Kidney (tissue), 14 donors: ENCODE results near the gene FNDC11. TPM values are rescaled to one million over a fixed set of nuclear protein-coding genes. Genes with fewer than 3 reads are reported as not detected.

Source experiments
- DNase-seq, 5 donors: peaks; one replicate each; pipeline ENCODE4 v3.0.0-alpha.2; 2013 to 2020
- FAIRE-seq: peaks from 2 replicates; lab custom pipeline; 2012; peaks lifted over from hg19 to GRCh38; lab: Jason Lieb, UNC
- H3K27ac ChIP-seq, 2 donors: one replicate each; pipeline ENCODE4 v1.7.0; 2013; ENCODE audit warnings: low read depth in 2 of 2, low read length in 2 of 2, inconsistent platforms in 1 of 2
- H3K27me3 ChIP-seq: one replicate; pipeline ENCODE4 v1.7.1; 2013; ENCODE audit warnings: low read length, inconsistent platforms; ENCODE audit not compliant: control insufficient read depth, insufficient read depth
- H3K36me3 ChIP-seq, 3 donors: one replicate each; pipeline versions ENCODE4 v1.7.0 to v1.7.1; 2013; ENCODE audit warnings: low read length in 3 of 3, control low read depth in 1 of 3, inconsistent platforms in 1 of 3; ENCODE audit not compliant: insufficient read depth in 3 of 3, control insufficient read depth in 2 of 3
- H3K4me1 ChIP-seq, 3 donors: one replicate each; pipeline versions ENCODE4 v1.7.0 to v1.7.1; 2013; ENCODE audit warnings: low read length in 3 of 3, inconsistent platforms in 1 of 3, low read depth in 1 of 3; ENCODE audit not compliant: control insufficient read depth in 2 of 3, insufficient read depth in 2 of 3
- H3K4me3 ChIP-seq, 3 donors: one replicate each; pipeline versions ENCODE4 v1.7.0 to v1.8.1; 2013; ENCODE audit warnings: low read length in 3 of 3, control low read depth in 1 of 3, inconsistent platforms in 1 of 3
- H3K9ac ChIP-seq, 3 donors: one replicate each; pipeline versions ENCODE4 v1.7.0 to v1.7.1; 2013; ENCODE audit warnings: low read length in 3 of 3, control low read depth in 1 of 3, inconsistent platforms in 1 of 3
- H3K9me3 ChIP-seq, 3 donors: one replicate each; pipeline versions ENCODE4 v1.7.0 to v1.7.1; 2013; ENCODE audit warnings: low read length in 3 of 3, control low read depth in 1 of 3, inconsistent platforms in 1 of 3; ENCODE audit not compliant: control insufficient read depth in 2 of 3, insufficient read depth in 1 of 3
- CTCF ChIP-seq: IDR thresholded peaks from 3 replicates; pipeline ENCODE4 v1.5.1; 2012; ENCODE audit warnings: mild to moderate bottlenecking, moderate library complexity, borderline replicate concordance; ENCODE audit not compliant: insufficient read depth; ENCODE audit errors: extremely low read depth
- intact Hi-C: fragments of 100-400 bp; cut with DNase I; formaldehyde crosslinking; loops from one replicate; pipeline ENCODE4 v1.11.1; 2022
- polyA plus RNA-seq: library from polyadenylated mRNA; stranded (reverse); fragments of 350-450 nt; fragmentation: Illumina TruSeq; extraction: RNeasy Lipid Tissue Mini Kit (QIAGEN cat#74804); gene quantifications from one replicate; pipeline ENCODE4 v1.2.3, GENCODE V29; 2014; ENCODE audit warnings: low read depth, low replicate concordance; ENCODE audit not compliant: insufficient read depth
- total RNA-seq: library from RNA; stranded (reverse); fragmentation: NEBNext Ultra II Directional; extraction: Animal tissue kit (Norgen Biotek cat#: 25700); gene quantifications from one replicate; pipeline ENCODE4 v1.2.1, GENCODE V29; 2021
- donor health status: control.
- donor health status: control.
- donor health status: control.
- donor health status: control.
- donor health status: control.
- donor health status: DM: yes; HTN: yes; CAD: no.
- donor health status: Normal renal cell carcinoma (clear cell type).

Gene FNDC11
- total and polyA plus RNA-seq, 2 donors from 2014 or later = 0.47 to 1.6 TPM

GRCh38 chr20:63577317-63577894 lies 23.4 kb downstream of the FNDC11 start:
- H3K27ac ChIP-seq = no peak overlapping the region

DNA sequence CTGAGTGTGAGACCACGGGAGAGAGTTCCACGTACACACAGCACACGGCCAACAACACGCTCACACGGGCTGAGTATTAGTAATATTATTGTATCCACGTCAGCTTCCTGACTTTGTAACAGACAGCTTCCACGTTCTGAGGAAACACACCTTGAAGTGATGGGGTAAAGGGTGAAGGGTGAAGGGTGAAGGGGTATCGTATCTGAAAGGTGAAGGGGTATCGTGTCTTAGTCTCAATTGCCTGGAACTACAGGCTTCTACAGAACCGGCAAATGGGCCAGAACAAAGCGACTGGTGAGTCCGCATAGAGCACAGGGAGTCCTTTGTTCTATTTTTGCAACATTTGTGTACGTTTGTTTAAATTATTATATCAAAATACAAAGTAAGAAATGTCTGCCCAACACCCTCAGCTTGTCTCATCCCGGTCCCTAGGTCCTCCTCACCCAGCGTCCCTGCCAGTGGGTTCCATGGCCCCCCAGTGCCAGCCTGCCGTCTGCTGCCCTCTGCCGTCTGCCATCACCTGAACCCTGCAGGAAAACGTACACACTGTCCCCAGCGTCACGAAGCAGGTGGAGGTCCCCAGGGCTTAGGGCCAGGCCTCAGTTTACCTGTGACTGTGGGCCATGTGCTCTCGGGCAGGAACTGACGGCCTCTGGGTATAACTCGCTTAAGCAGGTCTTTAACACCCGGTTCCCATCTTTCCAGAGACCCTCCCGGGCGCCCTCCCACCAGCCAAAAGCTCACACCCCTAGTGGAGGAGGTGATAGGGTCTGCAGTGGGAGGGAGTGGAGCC lies 24.5 kb downstream of the FNDC11 start:
- DNase-seq = no peak

More at GRCh38 chr20:63577317-63577894, 23.4 kb downstream of the FNDC11 start:
- no peak for FAIRE-seq
- peak in 1 of 5 donors; percentile 83 for DNase-seq
- Histone ChIP-seq H3K36me3 (no peaks in the 10 kb centered on the region), H3K27me3 (no peaks in the 10 kb centered on the region), H3K9me3 (no peaks in the 10 kb centered on the region), H3K4me3 (no peak overlapping the region), H3K9ac (no peak overlapping the region), H3K4me1 (peaks cover 0 to 10% (median 0%) of the 10 kb centered on the region in 3 donors)
- TF ChIP-seq CTCF = no peak
- intact Hi-C loops = no loop called here

GRCh38 chr20:63579017-63579694 lies 25.2 kb downstream of the FNDC11 start:
- no peak for TF ChIP-seq CTCF
- Histone ChIP-seq H3K27ac (no peak overlapping the region), H3K9ac (no peak overlapping the region), H3K27me3 (no peaks in the 10 kb centered on the region), H3K4me3 (no peak overlapping the region), H3K9me3 (no peaks in the 10 kb centered on the region), H3K4me1 (peaks cover 0 to 2% (median 0%) of the 10 kb centered on the region in 3 donors), H3K36me3 (no peaks in the 10 kb centered on the region)
- FAIRE-seq (no peak), DNase-seq (peak in 1 of 5 donors; percentile 12)
- intact Hi-C loops = no loop called here

More for the DNA sequence above, 24.5 kb downstream of the FNDC11 start:
- Histone ChIP-seq H3K4me3 (no peak overlapping the region), H3K36me3 (no peaks in the 10 kb centered on the region), H3K27me3 (no peaks in the 10 kb centered on the region), H3K4me1 (peaks cover 0 to 4% (median 0%) of the 10 kb centered on the region in 3 donors), H3K27ac (no peak overlapping the region), H3K9me3 (no peaks in the 10 kb centered on the region), H3K9ac (no peak overlapping the region)
- intact Hi-C loops = no loop called here
- no peak for FAIRE-seq
- TF ChIP-seq CTCF = no peak
